Esophagus muscularis mucosa (tissue), 4 donors: ENCODE data around the gene MBIP. TPM values are rescaled to one million over a fixed set of nuclear protein-coding genes. Genes with fewer than 3 reads are reported as not detected.
"Not testable (repeated sequence)": the region's sequence is repeated elsewhere in the genome, so short reads cannot be mapped to it uniquely, and the experiment has no call there.

ENCODE experiments used
- DNase-seq: peaks from one replicate; pipeline ENCODE4 v3.0.0-alpha.2; 2017; ENCODE audit errors: extremely low spot score
- H3K27ac ChIP-seq, 4 donors: fragments of 200-600 bp; sonication (generic); replicated peaks in 1 of 4; 1 replicate in 3 of 4; 2 replicates in 1 of 4; pipeline ENCODE4 v1.5.1; 2016 to 2019; ENCODE audit warnings: mild to moderate bottlenecking in 1 of 4
- H3K27me3 ChIP-seq, 4 donors: fragments of 200-600 bp; sonication (generic); one replicate each; pipeline versions ENCODE4 v1.5.1 to v1.6.0; 2016 to 2019
- H3K36me3 ChIP-seq, 4 donors: fragments of 200-600 bp; sonication (generic); one replicate each; pipeline ENCODE4 v1.5.1; 2016 to 2019
- H3K4me1 ChIP-seq, 4 donors: fragments of 200-600 bp; sonication (generic); one replicate each; pipeline ENCODE4 v1.5.1; 2016 to 2019
- H3K4me3 ChIP-seq, 4 donors: fragments of 200-600 bp; sonication (generic); 1 replicate in 2 of 4; 2 replicates in 2 of 4; pipeline ENCODE4 v1.5.1; 2016 to 2019; ENCODE audit warnings: mild to moderate bottlenecking in 4 of 4, moderate library complexity in 1 of 4
- H3K9me3 ChIP-seq, 4 donors: fragments of 200-600 bp; sonication (generic); 1 replicate in 3 of 4; 2 replicates in 1 of 4; pipeline ENCODE4 v1.5.1; 2016 to 2019
- CTCF ChIP-seq, 3 experiments: fragments of 200-600 bp in 2 of 3; fragments of 450-650 bp in 1 of 3; sonication (generic) in 2 of 3; IDR thresholded peaks; one replicate each; pipeline ENCODE4 v1.5.1; 2017 to 2019; ENCODE audit warnings: antibody characterized with exemption in 3 of 3, mild to moderate bottlenecking in 2 of 3, moderate library complexity in 1 of 3
- EP300 ChIP-seq: sonication (generic); formaldehyde crosslinking; IDR thresholded peaks from one replicate; pipeline ENCODE4 v1.6.1; 2017; ENCODE audit warnings: antibody characterized with exemption
- POLR2A ChIP-seq: fragments of 450-650 bp; IDR thresholded peaks from one replicate; pipeline ENCODE4 v1.6.1; 2017; ENCODE audit warnings: antibody characterized with exemption, moderate library complexity, mild to moderate bottlenecking, low read depth
- POLR2AphosphoS5 ChIP-seq, 2 donors: sonication (generic); formaldehyde crosslinking; IDR thresholded peaks; one replicate each; pipeline ENCODE4 v1.6.1; 2017; ENCODE audit warnings: antibody characterized with exemption in 2 of 2
- WGBS: methylation state at CpG from one replicate; pipeline ENCODE4 v1.1.5; 2018; 5-methylcytosine and 5-hydroxymethylcytosine counted together
- intact Hi-C: fragments of 100-400 bp; cut with DNase I; formaldehyde crosslinking; loops from one replicate; pipeline ENCODE4 v1.15.1; 2023
- total RNA-seq, 4 donors: library from RNA; depleted of rRNA; stranded (reverse); fragments of >200 nt; gene quantifications; one replicate each; pipeline versions ENCODE4 v1.1.0 to v1.2.1, GENCODE V29; 2016

MBIP gene
- total RNA-seq, 4 donors from 2014 or later = 10.8 to 16.2 (median 12.9) TPM

- Histone ChIP-seq H3K9me3 (no peaks in the 10 kb centered on the region), H3K4me3 (no peak overlapping the region), H3K27me3 (peaks cover 0 to 2% (median 0%) of the 10 kb centered on the region in 4 donors), H3K36me3 (no peaks in the 10 kb centered on the region), H3K4me1 (no peaks in the 10 kb centered on the region), H3K27ac (no peak overlapping the region)
- TF ChIP-seq POLR2AphosphoS5 (IDR thresholded peaks at IDR 0.05) (no peak), CTCF (IDR thresholded peaks at IDR 0.05) (no peak), EP300 (no peak), POLR2A (no peak)
- 82% methylated on average over 1 of the region's 1 CpG for WGBS
- intact Hi-C loops = no loop called here
- DNase-seq = no peak
Measured at GRCh38 chr14:36339816-36340215, 19.4 kb upstream of the MBIP start.

- 72% methylated on average over 4 of the region's 4 CpGs for WGBS
- no peak overlapping the region for H3K4me3 ChIP-seq
- TF ChIP-seq CTCF (IDR thresholded peaks at IDR 0.05) (no peak), EP300 (no peak), POLR2AphosphoS5 (IDR thresholded peaks at IDR 0.05) (no peak), POLR2A (no peak)
- no peaks in the 10 kb centered on the region for H3K36me3 ChIP-seq
- intact Hi-C loops = no loop called here
- no peaks in the 10 kb centered on the region for H3K9me3 ChIP-seq
- H3K4me1 ChIP-seq = no peaks in the 10 kb centered on the region
- no peak overlapping the region for H3K27ac ChIP-seq
- DNase-seq = no peak
- H3K27me3 ChIP-seq = peaks cover 0 to 14% (median 0%) of the 10 kb centered on the region in 4 donors
Measured at GRCh38 chr14:36333119-36333518, 12.7 kb upstream of the MBIP start.

GRCh38 chr14:36327573-36327972, 7.1 kb upstream of the MBIP start:
- DNase-seq, intact Hi-C loops, H3K4me1 ChIP-seq, H3K27me3 ChIP-seq, H3K27ac ChIP-seq, H3K4me3 ChIP-seq, H3K9me3 ChIP-seq, H3K36me3 ChIP-seq: not testable (repeated sequence)
- 85% methylated on average over 4 of the region's 4 CpGs for WGBS

- intact Hi-C loops = no loop called here
- TF ChIP-seq POLR2A (no peak), CTCF (IDR thresholded peaks at IDR 0.05) (no peak), EP300 (no peak), POLR2AphosphoS5 (IDR thresholded peaks at IDR 0.05) (no peak)
- no peak overlapping the region for H3K27ac ChIP-seq
- 84% methylated on average over 3 of the region's 3 CpGs for WGBS
- H3K36me3 ChIP-seq = no peaks in the 10 kb centered on the region
- H3K4me1 ChIP-seq = peaks cover 0 to 3% (median 1%) of the 10 kb centered on the region in 4 donors
- peaks cover 0 to 3% (median 0%) of the 10 kb centered on the region in 4 donors for H3K27me3 ChIP-seq
- H3K9me3 ChIP-seq = peaks cover 0 to 8% (median 4%) of the 10 kb centered on the region in 4 donors
- H3K4me3 ChIP-seq = no peak overlapping the region
- DNase-seq = no peak
Measured at GRCh38 chr14:36325853-36326252, 5.4 kb upstream of the MBIP start.

- H3K36me3 ChIP-seq = no peaks in the 10 kb centered on the region
- TF ChIP-seq POLR2A = no peak
- no peak for TF ChIP-seq POLR2AphosphoS5 (IDR thresholded peaks at IDR 0.05)
- TF ChIP-seq EP300 = no peak
- no peak for TF ChIP-seq CTCF (IDR thresholded peaks at IDR 0.05)
- intact Hi-C loops = no loop called here
- peaks cover 0 to 8% (median 4%) of the 10 kb centered on the region in 4 donors for H3K9me3 ChIP-seq
- H3K4me1 ChIP-seq = peaks cover 0 to 7% (median 3%) of the 10 kb centered on the region in 4 donors
- no peak overlapping the region for H3K4me3 ChIP-seq
- 90% methylated on average over 3 of the region's 3 CpGs for WGBS
- peaks cover 0 to 3% (median 0%) of the 10 kb centered on the region in 4 donors for H3K27me3 ChIP-seq
- no peak overlapping the region for H3K27ac ChIP-seq
- no peak for DNase-seq
Measured at GRCh38 chr14:36324897-36325296, 4.5 kb upstream of the MBIP start.
